Measurements from ENCODE around the gene SH2D3C.

Gene SH2D3C

GRCh38 chr9:127813686-127814226 is 35.3 kb upstream of the SH2D3C start:
- no peaks in the 10 kb centered on the region for H3K27me3 Mint-ChIP-seq (ENCODE audit: low read depth)
- no peak for TF ChIP-seq CTCF (IDR thresholded peaks at IDR 0.05; ENCODE audit: unreplicated experiment in 3 of 3)
- H3K36me3 Mint-ChIP-seq (ENCODE audit: low read depth) = peaks cover 8% of the 10 kb centered on the region
- H3K27ac Mint-ChIP-seq = no peak overlapping the region
- H3K4me1 Mint-ChIP-seq = peaks cover 18% of the 10 kb centered on the region
- H3K9me3 Mint-ChIP-seq = no peaks in the 10 kb centered on the region
- H3K4me3 Mint-ChIP-seq = no peak overlapping the region

DNA sequence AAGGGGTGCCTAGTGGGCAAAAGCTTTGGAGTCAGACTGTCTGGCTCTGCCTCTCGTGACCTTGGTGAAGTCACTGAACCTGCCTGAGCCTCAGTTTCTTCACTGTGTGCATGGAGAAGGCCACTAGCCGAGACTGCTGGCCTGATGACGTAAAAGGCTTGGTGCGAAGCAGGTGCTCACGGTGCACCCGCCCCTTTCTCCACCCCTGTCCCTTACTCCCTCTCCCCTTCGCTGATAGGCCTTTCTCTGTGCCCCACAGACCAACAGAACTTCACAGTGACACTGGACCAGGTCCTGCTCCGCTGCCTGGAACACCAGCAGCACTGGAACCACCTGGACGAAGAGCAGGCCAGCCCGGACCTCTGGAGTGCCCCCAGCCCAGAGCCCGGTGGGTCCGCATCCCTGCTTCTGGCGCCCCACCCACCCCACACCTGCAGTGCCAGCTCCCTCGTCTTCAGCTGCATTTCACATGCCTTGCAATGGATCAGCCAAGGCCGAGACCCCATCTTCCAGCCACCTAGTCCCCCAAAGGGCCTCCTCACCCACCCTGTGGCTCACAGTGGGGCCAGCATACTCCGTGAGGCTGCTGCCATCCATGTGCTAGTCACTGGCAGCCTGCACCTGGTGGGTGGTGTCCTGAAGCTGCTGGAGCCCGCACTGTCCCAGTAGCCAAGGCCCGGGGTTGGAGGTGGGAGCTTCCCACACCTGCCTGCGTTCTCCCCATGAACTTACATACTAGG is 34.6 kb upstream of the SH2D3C start:
- TF ChIP-seq CTCF (IDR thresholded peaks at IDR 0.05; ENCODE audit: unreplicated experiment in 3 of 3) = no peak
- Mint-ChIP-seq H3K9me3 (no peaks in the 10 kb centered on the region), H3K36me3 (ENCODE audit: low read depth) (peaks cover 4% of the 10 kb centered on the region), H3K4me1 (peaks cover 13% of the 10 kb centered on the region), H3K27ac (no peak overlapping the region), H3K27me3 (ENCODE audit: low read depth) (no peaks in the 10 kb centered on the region), H3K4me3 (no peak overlapping the region)

DNA sequence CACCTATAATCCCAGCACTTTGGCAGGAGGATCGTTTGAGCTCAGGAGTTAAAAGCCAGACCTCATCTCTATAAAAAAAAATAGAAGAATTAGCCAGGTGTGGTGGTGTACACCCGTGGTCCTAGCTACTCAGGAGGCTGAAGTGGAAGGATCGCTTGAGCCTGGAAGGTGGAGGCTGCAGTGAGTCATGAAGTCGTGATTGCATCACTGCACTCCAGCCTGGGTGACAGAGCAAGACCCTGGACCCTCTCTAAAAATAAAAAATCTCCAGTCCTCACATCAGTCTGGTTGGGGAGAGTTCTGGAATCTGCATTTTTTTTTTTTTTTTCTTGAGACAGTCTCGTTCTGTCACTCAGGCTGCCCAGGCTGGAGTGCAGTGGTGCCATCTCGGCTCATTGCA is 33.5 kb upstream of the SH2D3C start:
- no peaks in the 10 kb centered on the region for H3K27me3 Mint-ChIP-seq (ENCODE audit: low read depth)
- H3K27ac Mint-ChIP-seq = no peak overlapping the region
- TF ChIP-seq CTCF (IDR thresholded peaks at IDR 0.05; ENCODE audit: unreplicated experiment in 3 of 3) = no peak
- H3K4me3 Mint-ChIP-seq = no peak overlapping the region
- H3K9me3 Mint-ChIP-seq = no peaks in the 10 kb centered on the region
- H3K4me1 Mint-ChIP-seq = peaks cover 2% of the 10 kb centered on the region
- H3K36me3 Mint-ChIP-seq (ENCODE audit: low read depth) = peaks cover 14% of the 10 kb centered on the region

DNA sequence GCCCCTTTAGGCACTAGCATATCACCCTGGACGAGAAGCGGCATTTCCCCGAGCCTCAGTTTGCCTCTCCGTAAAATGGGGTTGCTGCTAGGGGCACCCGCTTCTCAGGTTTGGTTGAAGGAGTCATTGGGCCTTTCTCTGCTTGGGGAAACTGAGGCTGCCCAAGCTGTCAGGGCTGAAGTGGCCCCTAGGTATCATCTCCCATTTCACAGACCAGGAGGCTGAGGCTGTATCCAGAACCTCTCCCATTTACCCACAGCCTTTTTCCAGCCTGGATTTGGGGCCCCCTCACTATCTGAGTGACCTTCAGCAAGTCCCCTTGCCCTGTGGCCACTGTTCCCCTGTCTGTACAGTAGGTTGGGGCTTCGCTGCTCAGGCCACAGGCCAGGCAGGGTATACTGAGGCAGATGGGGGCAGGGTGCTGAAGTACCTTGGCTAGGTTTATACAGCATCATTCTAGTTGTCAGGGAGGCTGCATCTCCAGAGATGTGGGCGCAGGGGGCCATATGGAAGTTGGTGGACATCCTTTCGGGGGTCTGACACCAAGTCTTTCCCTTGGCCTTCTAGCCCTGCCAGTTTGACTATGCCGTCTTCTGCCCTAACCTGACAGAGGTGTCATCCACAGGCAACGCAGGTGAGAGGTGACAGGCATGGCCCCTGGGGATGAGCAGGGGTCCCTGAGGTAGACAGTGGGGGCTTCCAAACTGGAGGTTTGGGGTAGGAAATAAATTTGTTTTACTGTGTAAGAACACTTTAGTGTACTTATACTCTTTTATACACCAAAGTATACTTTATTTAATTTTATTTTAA is 32.1 kb upstream of the SH2D3C start:
- Mint-ChIP-seq H3K36me3 (ENCODE audit: low read depth) (peaks cover 22% of the 10 kb centered on the region), H3K4me1 (no peaks in the 10 kb centered on the region), H3K9me3 (no peaks in the 10 kb centered on the region), H3K27ac (no peak overlapping the region), H3K4me3 (no peak overlapping the region), H3K27me3 (ENCODE audit: low read depth) (no peaks in the 10 kb centered on the region)
- TF ChIP-seq CTCF (IDR thresholded peaks at IDR 0.05; ENCODE audit: unreplicated experiment in 3 of 3) = no peak

- H3K4me3 Mint-ChIP-seq = peak overlapping the region in 1 of 3 experiments; percentile 56
- peaks cover 22% of the 10 kb centered on the region for H3K36me3 Mint-ChIP-seq (ENCODE audit: low read depth)
- H3K27ac Mint-ChIP-seq = no peak overlapping the region
- H3K27me3 Mint-ChIP-seq (ENCODE audit: low read depth) = no peaks in the 10 kb centered on the region
- TF ChIP-seq CTCF (IDR thresholded peaks at IDR 0.05; ENCODE audit: unreplicated experiment in 3 of 3) = no peak
- H3K4me1 Mint-ChIP-seq = no peaks in the 10 kb centered on the region
- no peaks in the 10 kb centered on the region for H3K9me3 Mint-ChIP-seq
Observed at GRCh38 chr9:127809540-127810377, 31.3 kb upstream of the SH2D3C start.
